Measurements from ENCODE around the gene CD48. TPM values are rescaled to one million over a fixed set of nuclear protein-coding genes. Genes with fewer than 3 reads are reported as not detected.

CD48 gene
- total and polyA plus RNA-seq, 2 of the 4 experiments (the other 2 are of a cell fraction), result not detected

- Histone ChIP-seq H4K5ac (ENCODE audit: low read depth, low read length) (no peak overlapping the region), H2BK5ac (ENCODE audit: low read depth, low read length, poor library complexity, severe bottlenecking) (no peak overlapping the region), H2BK120ac (ENCODE audit: low read depth, low read length) (no peak overlapping the region), H3K27me3 (ENCODE audit: control insufficient read depth, insufficient read depth, low read length) (no peaks in the 10 kb centered on the region; the same call in 1 of the 2 replicates), H2AK5ac (ENCODE audit: low read depth, low read length) (no peak overlapping the region), H4K20me1 (ENCODE audit: insufficient read depth, low read length) (no peaks in the 10 kb centered on the region), H2BK20ac (ENCODE audit: low read depth, low read length) (no peak overlapping the region), H3K4me2 (ENCODE audit: low read depth, low read length) (no peak overlapping the region), H3K14ac (replicated peaks; ENCODE audit: low read depth, low read length) (no peak overlapping the region), H3K27ac (ENCODE audit: insufficient read depth, low read length) (no peak overlapping the region), H3K9me3 (ENCODE audit: control insufficient read depth, insufficient read depth, low read length) (no peaks in the 10 kb centered on the region), H3K18ac (ENCODE audit: low read depth, low read length) (no peak overlapping the region), H2AFZ (replicated peaks; ENCODE audit: low read length, poor library complexity) (no peak overlapping the region), H3K56ac (ENCODE audit: extremely low read depth, insufficient read depth, low read length) (no peak overlapping the region), H2BK15ac (ENCODE audit: low read depth, low read length) (no peak overlapping the region), H3K79me1 (ENCODE audit: low read depth in 1 of 2, low read length in 2 of 2) (no peaks in the 10 kb centered on the region), H3K9me1 (ENCODE audit: insufficient read depth, low read length) (no peaks in the 10 kb centered on the region), H4K8ac (ENCODE audit: low read depth in 2 of 2, low read length in 2 of 2) (no peak overlapping the region), H3K4me3 (ENCODE audit: insufficient read depth, low read depth, low read length) (no peak overlapping the region), H3K36me3 (ENCODE audit: control insufficient read depth, insufficient read depth, low read length) (no peaks in the 10 kb centered on the region), H3K23ac (ENCODE audit: low read depth, low read length) (no peak overlapping the region), H4K91ac (ENCODE audit: insufficient read depth, low read depth, low read length) (no peak overlapping the region), H3K4ac (ENCODE audit: low read depth, low read length) (no peak overlapping the region), H2AK9ac (replicated peaks; ENCODE audit: low read depth, low read length, poor library complexity) (no peak overlapping the region), H3K4me1 (ENCODE audit: control insufficient read depth, insufficient read depth, low read length) (no peaks in the 10 kb centered on the region), H3K9ac (ENCODE audit: low read depth, low read length) (no peak overlapping the region)
- CTCF ChIA-PET, result no interaction called here
- intact Hi-C loops (cut with micrococcal nuclease) (no loop called here), dilution Hi-C loops (cut with HindIII; ENCODE audit: low sequenced_read_pairs, unreplicated experiment) (no loop called here), in situ Hi-C loops (cut with MboI; ENCODE audit: low sequenced_read_pairs) (no loop called here)
- DNase-seq (no peak), ATAC-seq (ENCODE audit: low read depth) (no peak)
- TF ChIP-seq POLR2A (IDR thresholded peaks at IDR 0.05; ENCODE audit: low read depth, low read length) (no peak), MXI1 (IDR thresholded peaks at IDR 0.05; ENCODE audit: borderline replicate concordance, low read depth, low read length) (no peak), SMC3 (IDR thresholded peaks at IDR 0.05; ENCODE audit: low read depth, low read length) (no peak), RCOR1 (IDR thresholded peaks at IDR 0.05; ENCODE audit: insufficient replicate concordance, low read length) (no peak), ELK1 (IDR thresholded peaks at IDR 0.05; ENCODE audit: borderline replicate concordance, low read depth, low read length) (no peak), FOS (IDR thresholded peaks at IDR 0.05; ENCODE audit: low read depth, low read length) (no peak), RAD21 (IDR thresholded peaks at IDR 0.05; ENCODE audit: low read length) (no peak), MAZ (IDR thresholded peaks at IDR 0.05; ENCODE audit: borderline replicate concordance, low read depth, low read length) (no peak), BHLHE40 (IDR thresholded peaks at IDR 0.05; ENCODE audit: low read depth, low read length) (no peak), CHD1 (IDR thresholded peaks at IDR 0.05; ENCODE audit: low read depth, low read length) (no peak), RFX5 (IDR thresholded peaks at IDR 0.05; ENCODE audit: low read depth, low read length) (no peak), MAFK (IDR thresholded peaks at IDR 0.05; ENCODE audit: low read depth, low read length) (no peak), CEBPB (IDR thresholded peaks at IDR 0.05; ENCODE audit: low read depth, low read length) (no peak), NFE2L2 (IDR thresholded peaks at IDR 0.05; ENCODE audit: low read depth, low read length) (no peak)
- TF ChIP-seq, protein P1, sequence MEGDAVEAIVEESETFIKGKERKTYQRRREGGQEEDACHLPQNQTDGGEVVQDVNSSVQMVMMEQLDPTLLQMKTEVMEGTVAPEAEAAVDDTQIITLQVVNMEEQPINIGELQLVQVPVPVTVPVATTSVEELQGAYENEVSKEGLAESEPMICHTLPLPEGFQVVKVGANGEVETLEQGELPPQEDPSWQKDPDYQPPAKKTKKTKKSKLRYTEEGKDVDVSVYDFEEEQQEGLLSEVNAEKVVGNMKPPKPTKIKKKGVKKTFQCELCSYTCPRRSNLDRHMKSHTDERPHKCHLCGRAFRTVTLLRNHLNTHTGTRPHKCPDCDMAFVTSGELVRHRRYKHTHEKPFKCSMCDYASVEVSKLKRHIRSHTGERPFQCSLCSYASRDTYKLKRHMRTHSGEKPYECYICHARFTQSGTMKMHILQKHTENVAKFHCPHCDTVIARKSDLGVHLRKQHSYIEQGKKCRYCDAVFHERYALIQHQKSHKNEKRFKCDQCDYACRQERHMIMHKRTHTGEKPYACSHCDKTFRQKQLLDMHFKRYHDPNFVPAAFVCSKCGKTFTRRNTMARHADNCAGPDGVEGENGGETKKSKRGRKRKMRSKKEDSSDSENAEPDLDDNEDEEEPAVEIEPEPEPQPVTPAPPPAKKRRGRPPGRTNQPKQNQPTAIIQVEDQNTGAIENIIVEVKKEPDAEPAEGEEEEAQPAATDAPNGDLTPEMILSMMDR (conservative IDR thresholded peaks at IDR 0.05; ENCODE audit: low read depth, low read length), result no peak
- TF ChIP-seq, protein P2, sequence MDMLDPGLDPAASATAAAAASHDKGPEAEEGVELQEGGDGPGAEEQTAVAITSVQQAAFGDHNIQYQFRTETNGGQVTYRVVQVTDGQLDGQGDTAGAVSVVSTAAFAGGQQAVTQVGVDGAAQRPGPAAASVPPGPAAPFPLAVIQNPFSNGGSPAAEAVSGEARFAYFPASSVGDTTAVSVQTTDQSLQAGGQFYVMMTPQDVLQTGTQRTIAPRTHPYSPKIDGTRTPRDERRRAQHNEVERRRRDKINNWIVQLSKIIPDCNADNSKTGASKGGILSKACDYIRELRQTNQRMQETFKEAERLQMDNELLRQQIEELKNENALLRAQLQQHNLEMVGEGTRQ (IDR thresholded peaks at IDR 0.05; ENCODE audit: low read depth, low read length), result no peak
- no CpG with 5 or more reads among the region's 1 CpG for WGBS, 2 experiments (ENCODE audit: extremely low coverage in 2 of 2, insufficient read length in 1 of 2)
- BruUV-seq (replicated peaks), result no TSS peak
- POLR2A ChIA-PET (ENCODE audit: unreplicated experiment), result no interaction called here
Measured at GRCh38 chr1:160748878-160749269, 37.3 kb upstream of the CD48 start.
